NCI-H345 treated with DMSO at 0.1 percent for 48 hours (cell line): ENCODE results near the gene MYH6.

Experiments
- DNase-seq: peaks from one replicate; lab custom pipeline; 2025; ENCODE audit not compliant: unreplicated experiment; lab: John Stamatoyannopoulos, UW

The MYH6 gene

DNA sequence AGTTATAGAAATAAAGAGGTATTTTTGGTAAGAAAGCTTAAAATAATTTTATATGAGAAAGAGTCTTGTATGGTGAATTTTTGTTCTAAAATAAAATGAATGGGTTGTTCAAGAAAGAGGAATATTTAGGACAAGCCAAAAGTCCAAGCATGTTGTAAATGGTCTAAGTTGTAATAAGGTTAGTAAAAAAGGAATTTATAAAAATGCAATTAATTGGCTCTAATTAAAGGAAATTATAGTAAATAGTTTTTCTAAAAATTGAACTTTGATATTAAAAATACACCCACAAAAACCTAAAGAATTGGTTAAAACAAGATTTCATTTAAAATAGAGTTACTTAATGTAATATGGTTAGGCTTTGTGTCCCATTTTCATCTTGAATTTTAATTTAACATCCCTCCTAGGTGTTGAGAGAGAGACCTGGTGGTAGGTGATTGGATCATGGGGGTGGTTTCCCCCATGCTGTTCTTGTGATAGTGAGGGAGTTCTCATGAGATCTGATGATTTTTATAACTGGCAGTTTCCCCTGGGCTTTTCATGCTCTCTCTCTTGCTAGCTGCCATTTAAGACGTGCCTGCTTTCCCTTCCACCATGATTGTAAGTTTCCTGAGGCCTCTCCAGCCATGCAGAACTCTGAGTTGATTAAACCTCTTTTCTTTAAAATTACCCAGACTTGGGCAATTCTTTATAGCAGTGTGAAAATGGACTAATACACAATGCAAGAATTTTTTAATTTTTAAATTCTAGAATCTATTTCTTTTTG lies 68.4 kb downstream of the MYH6 start:
- DNase-seq: no peak

DNA sequence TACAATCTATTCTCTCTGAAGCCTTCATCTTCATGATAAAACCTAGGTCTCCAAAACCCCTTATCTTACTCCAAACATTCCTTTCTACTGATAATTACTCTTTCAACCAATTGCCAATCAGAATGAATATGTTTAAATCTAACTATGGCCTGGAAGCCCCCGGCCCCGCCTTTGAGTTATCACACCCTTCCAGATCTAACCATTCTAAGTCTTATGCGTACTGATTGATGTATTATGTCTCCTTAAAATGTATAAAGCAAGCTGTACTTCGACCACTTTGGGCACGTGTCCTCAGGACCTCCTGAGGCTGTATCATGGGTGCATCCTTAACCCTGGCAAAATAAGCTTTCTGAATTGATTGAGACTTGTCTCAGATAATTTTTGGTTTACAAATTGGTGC lies 72.5 kb downstream of the MYH6 start:
- DNase-seq: no peak
